Osteocyte (in vitro differentiated cells): ENCODE data around the gene UXT. TPM values are rescaled to one million over a fixed set of nuclear protein-coding genes. Genes with fewer than 3 reads are reported as not detected.

Source experiments
- DNase-seq: peaks from one replicate; pipeline ENCODE4 v3.0.0; 2021; ENCODE audit warnings: mixed read lengths; ENCODE audit not compliant: unreplicated experiment; ENCODE audit errors: extremely low spot score
- H3K27ac Mint-ChIP-seq: one replicate; pipeline ENCODE4 v1.8.0; 2021; ENCODE audit warnings: mild to moderate bottlenecking, mixed read lengths; ENCODE audit not compliant: unreplicated experiment
- H3K27me3 Mint-ChIP-seq: one replicate; pipeline ENCODE4 v1.8.0; 2021; ENCODE audit warnings: mixed read lengths; ENCODE audit not compliant: unreplicated experiment
- H3K36me3 Mint-ChIP-seq: one replicate; pipeline ENCODE4 v1.8.0; 2021; ENCODE audit warnings: mixed read lengths; ENCODE audit not compliant: unreplicated experiment
- H3K4me1 Mint-ChIP-seq: one replicate; pipeline ENCODE4 v1.8.0; 2021; ENCODE audit warnings: mixed read lengths; ENCODE audit not compliant: unreplicated experiment
- H3K4me3 Mint-ChIP-seq: one replicate; pipeline ENCODE4 v1.8.0; 2021; ENCODE audit warnings: mild to moderate bottlenecking, moderate library complexity, mixed read lengths; ENCODE audit not compliant: unreplicated experiment
- H3K9me3 Mint-ChIP-seq: one replicate; pipeline ENCODE4 v1.8.0; 2021; ENCODE audit warnings: mixed read lengths; ENCODE audit not compliant: unreplicated experiment
- total RNA-seq: library from RNA; stranded (reverse); gene quantifications from 2 replicates; pipeline ENCODE4 v1.2.1, GENCODE V29; 2021
- TF ChIP-seq, protein P1 (sequence below): fragments of 200-600 bp; sonication (generic); IDR thresholded peaks from 2 replicates; pipeline ENCODE4 v1.5.0; 2021; ENCODE audit warnings: antibody characterized with exemption, mild to moderate bottlenecking, moderate library complexity

Gene UXT
- total RNA-seq, 1 donor from 2014 or later: 69.6 TPM

DNA sequence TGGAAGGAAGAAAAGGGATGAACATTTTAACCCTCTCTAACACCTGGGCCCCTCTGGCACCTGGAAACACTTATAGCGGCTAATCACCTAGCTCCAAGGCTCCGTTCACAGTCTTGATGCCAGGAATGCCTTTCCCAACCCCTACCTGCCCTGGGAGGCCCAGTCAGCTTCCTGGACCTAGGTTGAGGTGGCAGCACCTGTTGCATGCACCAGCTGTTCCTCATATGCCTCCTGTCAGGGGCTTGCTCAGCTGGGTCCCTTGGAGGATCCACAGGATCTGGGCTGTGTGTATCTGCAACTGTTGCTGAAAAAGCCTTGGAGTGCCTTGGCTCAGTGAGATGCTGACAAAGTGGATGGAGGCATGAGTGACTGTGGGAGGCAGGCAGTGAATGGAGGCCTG is 33.6 kb downstream of the UXT start:
- TF ChIP-seq, protein P1, sequence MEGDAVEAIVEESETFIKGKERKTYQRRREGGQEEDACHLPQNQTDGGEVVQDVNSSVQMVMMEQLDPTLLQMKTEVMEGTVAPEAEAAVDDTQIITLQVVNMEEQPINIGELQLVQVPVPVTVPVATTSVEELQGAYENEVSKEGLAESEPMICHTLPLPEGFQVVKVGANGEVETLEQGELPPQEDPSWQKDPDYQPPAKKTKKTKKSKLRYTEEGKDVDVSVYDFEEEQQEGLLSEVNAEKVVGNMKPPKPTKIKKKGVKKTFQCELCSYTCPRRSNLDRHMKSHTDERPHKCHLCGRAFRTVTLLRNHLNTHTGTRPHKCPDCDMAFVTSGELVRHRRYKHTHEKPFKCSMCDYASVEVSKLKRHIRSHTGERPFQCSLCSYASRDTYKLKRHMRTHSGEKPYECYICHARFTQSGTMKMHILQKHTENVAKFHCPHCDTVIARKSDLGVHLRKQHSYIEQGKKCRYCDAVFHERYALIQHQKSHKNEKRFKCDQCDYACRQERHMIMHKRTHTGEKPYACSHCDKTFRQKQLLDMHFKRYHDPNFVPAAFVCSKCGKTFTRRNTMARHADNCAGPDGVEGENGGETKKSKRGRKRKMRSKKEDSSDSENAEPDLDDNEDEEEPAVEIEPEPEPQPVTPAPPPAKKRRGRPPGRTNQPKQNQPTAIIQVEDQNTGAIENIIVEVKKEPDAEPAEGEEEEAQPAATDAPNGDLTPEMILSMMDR: no peak
- H3K9me3 Mint-ChIP-seq: peaks cover 4% of the 10 kb centered on the region
- H3K36me3 Mint-ChIP-seq: no peaks in the 10 kb centered on the region
- H3K27me3 Mint-ChIP-seq: no peaks in the 10 kb centered on the region
- H3K4me3 Mint-ChIP-seq: no peak overlapping the region
- H3K4me1 Mint-ChIP-seq: peaks cover 3% of the 10 kb centered on the region
- DNase-seq: no peak
- H3K27ac Mint-ChIP-seq: no peak overlapping the region

DNA sequence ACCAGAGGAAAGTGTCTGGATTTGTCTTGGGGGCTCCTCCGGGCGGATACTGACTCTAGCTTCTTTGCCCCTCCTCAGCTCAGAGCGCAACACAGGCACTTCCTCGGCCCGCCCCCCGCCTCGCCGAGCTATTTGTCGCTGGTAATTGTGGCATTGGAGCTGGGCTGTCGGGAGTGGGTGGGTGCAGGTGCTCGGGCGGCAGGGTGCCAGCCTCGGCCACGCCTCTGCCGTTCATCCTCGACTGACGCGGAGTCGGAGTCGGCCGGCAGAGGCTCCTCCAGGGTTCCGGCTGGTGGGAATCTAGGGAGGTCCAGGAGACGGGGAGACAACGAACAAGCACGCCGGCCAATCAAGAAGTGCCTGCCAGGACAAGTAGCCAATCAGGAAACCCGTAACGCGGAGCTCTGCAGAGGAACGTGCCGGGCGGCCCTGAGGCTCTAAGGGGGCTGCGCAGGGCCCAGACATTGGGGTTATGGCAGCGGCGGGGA is 35.4 kb downstream of the UXT start:
- H3K27ac Mint-ChIP-seq: no peak overlapping the region
- H3K27me3 Mint-ChIP-seq: peaks cover 3% of the 10 kb centered on the region
- H3K36me3 Mint-ChIP-seq: no peaks in the 10 kb centered on the region
- TF ChIP-seq, protein P1: no peak
- peaks cover 4% of the 10 kb centered on the region for H3K9me3 Mint-ChIP-seq
- DNase-seq: no peak
- peak overlapping the region; percentile 78 for H3K4me3 Mint-ChIP-seq
- peaks cover 3% of the 10 kb centered on the region for H3K4me1 Mint-ChIP-seq

DNA sequence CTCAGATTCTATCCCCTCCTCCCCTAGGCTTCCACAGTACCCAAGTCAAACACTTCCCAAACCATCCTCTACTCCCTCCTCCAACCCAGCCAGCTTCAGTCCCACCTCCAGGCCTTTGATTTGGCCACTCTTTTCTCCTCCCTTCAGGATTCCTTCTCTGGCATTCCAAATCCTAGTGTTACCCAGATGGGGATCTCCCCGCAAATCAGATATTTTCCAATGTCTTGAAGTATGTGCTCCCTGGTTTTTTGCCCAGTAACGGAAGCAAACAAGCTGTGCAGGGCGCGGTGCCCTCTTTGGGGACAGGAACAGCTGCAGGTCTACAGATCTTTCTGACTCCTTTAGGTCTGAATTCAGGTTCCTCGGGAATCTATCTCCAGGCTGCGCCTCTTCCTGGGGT is 37.1 kb downstream of the UXT start:
- DNase-seq: no peak
- Mint-ChIP-seq H3K36me3 (no peaks in the 10 kb centered on the region), H3K9me3 (peaks cover 4% of the 10 kb centered on the region), H3K4me1 (peaks cover 3% of the 10 kb centered on the region), H3K27me3 (peaks cover 12% of the 10 kb centered on the region), H3K27ac (no peak overlapping the region), H3K4me3 (no peak overlapping the region)
- TF ChIP-seq, protein P1: no peak

DNA sequence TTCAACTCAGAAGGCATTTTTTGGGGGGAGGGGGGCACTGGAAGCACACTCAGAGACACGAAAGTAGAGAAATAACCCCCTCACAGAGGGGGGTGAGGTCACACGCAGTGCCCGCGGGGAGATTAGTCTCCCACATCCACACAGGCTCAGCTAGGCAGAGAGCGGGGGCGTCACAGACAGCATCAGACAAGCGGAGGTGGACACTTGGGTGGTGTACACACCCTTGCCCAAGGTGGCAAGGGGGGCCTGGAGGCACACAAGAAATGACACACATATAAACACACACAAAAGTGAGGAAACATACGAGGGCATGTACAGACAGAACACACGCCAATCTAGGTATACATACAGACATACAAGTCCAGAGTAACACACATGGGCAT is 38.7 kb downstream of the UXT start:
- peaks cover 20% of the 10 kb centered on the region for H3K27me3 Mint-ChIP-seq
- H3K9me3 Mint-ChIP-seq: peaks cover 4% of the 10 kb centered on the region
- peaks cover 3% of the 10 kb centered on the region for H3K4me1 Mint-ChIP-seq

DNA sequence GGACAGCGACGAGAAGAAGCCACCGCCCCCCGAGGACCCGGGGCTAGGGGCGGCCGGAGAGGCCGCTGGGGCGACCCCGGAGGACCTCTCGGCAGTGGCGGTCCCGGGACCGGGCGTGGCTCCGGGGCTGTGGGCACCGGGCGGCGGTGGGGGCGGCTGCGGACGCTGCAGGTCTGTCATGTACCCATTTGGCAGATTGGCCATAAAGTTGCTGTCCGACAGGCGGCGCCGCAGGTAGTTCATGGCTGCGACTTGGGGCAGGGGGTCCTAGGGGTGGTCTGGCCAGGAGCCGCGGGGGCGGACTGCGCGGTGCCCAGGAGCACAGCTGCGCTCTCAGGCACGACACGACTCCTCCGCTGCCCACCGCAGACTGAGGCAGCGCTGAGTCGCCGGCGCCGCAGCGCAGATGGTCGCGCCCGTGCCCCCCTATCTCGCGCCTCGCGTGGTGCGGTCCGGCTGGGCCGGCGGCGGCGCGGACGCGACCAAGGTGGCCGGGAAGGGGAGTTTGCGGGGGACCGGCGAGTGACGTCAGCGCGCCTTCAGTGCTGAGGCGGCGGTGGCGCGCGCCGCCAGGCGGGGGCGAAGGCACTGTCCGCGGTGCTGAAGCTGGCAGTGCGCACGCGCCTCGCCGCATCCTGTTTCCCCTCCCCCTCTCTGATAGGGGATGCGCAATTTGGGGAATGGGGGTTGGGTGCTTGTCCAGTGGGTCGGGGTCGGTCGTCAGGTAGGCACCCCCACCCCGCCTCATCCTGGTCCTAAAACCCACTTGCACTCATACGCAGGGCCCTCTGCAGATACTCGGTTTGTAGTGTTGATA is 39.3 kb downstream of the UXT start, which contains the start of gene SYN1:
Gene SYN1 (minus strand): TSS at position 372 of the 817 bp plus-strand sequence. CDS start 129 bp downstream, at position 243.
- peak within 1 kb of the TSS; percentile 63 for H3K4me3 Mint-ChIP-seq
- H3K4me1 Mint-ChIP-seq: peaks cover 3% of the 10 kb centered on the region
- peaks cover 20% of the 10 kb centered on the region for H3K27me3 Mint-ChIP-seq
- TF ChIP-seq, protein P1: peak; percentile 26
- H3K36me3 Mint-ChIP-seq: no peaks in the 10 kb centered on the region
- no peak within 1 kb of the TSS for H3K27ac Mint-ChIP-seq
- peak; percentile 93 for DNase-seq
- H3K9me3 Mint-ChIP-seq: no peaks in the 10 kb centered on the region

More for the DNA sequence above, 38.7 kb downstream of the UXT start:
- Mint-ChIP-seq H3K36me3 (no peaks in the 10 kb centered on the region), H3K4me3 (no peak overlapping the region), H3K27ac (no peak overlapping the region)
- TF ChIP-seq, protein P1: no peak
- DNase-seq: no peak
